GM23338 (cell line): ENCODE data around the gene BNC2. TPM values are rescaled to one million over a fixed set of nuclear protein-coding genes. Genes with fewer than 3 reads are reported as not detected.
A peak's percentile ranks its signal among the peaks of the same experiment; 100 is the strongest.

ENCODE experiments used
- ATAC-seq: fragments of 200-7000 bp; cut with Tn5 transposase; 3 replicates; pipeline ENCODE4 v1.9.1; 2020
- DNase-seq: peaks from one replicate; pipeline ENCODE4 v3.0.0-alpha.2; 2015; ENCODE audit warnings: low spot score
- H2AFZ ChIP-seq: fragments of 200-600 bp; sonication (generic); 2 replicates; pipeline ENCODE4 v1.8.0; 2016; ENCODE audit warnings: antibody characterized with exemption, mild to moderate bottlenecking, moderate library complexity
- H3F3A ChIP-seq: fragments of 200-600 bp; sonication (generic); replicated peaks from 2 replicates; pipeline ENCODE4 v1.8.0; 2017; ENCODE audit warnings: antibody characterized with exemption, mixed run types, low read depth
- H3K27ac ChIP-seq: fragments of 200-600 bp; sonication (generic); 2 replicates; pipeline ENCODE4 v1.6.1; 2016; ENCODE audit warnings: low read depth
- H3K27me3 ChIP-seq: fragments of 200-600 bp; sonication (generic); 2 replicates; pipeline ENCODE4 v1.8.0; 2016; ENCODE audit warnings: mild to moderate bottlenecking, mixed run types, moderate library complexity; ENCODE audit not compliant: insufficient read depth
- H3K36me3 ChIP-seq: fragments of 200-600 bp; sonication (generic); 2 replicates; pipeline ENCODE4 v1.8.0; 2016; ENCODE audit warnings: mild to moderate bottlenecking; ENCODE audit not compliant: insufficient read depth
- H3K4me1 ChIP-seq: fragments of 200-600 bp; sonication (generic); 2 replicates; pipeline ENCODE4 v1.8.0; 2016; ENCODE audit warnings: mild to moderate bottlenecking, moderate library complexity; ENCODE audit not compliant: insufficient read depth
- H3K4me2 ChIP-seq: fragments of 200-600 bp; sonication (generic); 2 replicates; pipeline ENCODE4 v1.7.1; 2017; ENCODE audit warnings: mixed run types
- H3K4me3 ChIP-seq: fragments of 200-600 bp; sonication (generic); 2 replicates; pipeline ENCODE4 v1.6.1; 2016; ENCODE audit warnings: mixed run types
- H3K79me2 ChIP-seq: fragments of 200-600 bp; sonication (generic); replicated peaks from 2 replicates; pipeline ENCODE4 v1.8.0; 2017; ENCODE audit warnings: mild to moderate bottlenecking; ENCODE audit not compliant: insufficient read depth
- H3K9me2 ChIP-seq: fragments of 200-600 bp; sonication (generic); 2 replicates; pipeline ENCODE4 v1.8.0; 2017; ENCODE audit not compliant: insufficient read depth
- H4K20me1 ChIP-seq: fragments of 200-600 bp; sonication (generic); replicated peaks from 2 replicates; pipeline ENCODE4 v1.8.0; 2017; ENCODE audit warnings: mild to moderate bottlenecking; ENCODE audit not compliant: insufficient read depth
- H3K27ac Mint-ChIP-seq: 2 replicates; pipeline ENCODE4 v1.8.0; 2020; ENCODE audit warnings: inconsistent platforms, mild to moderate bottlenecking, moderate library complexity, mixed read lengths
- H3K27me3 Mint-ChIP-seq: 3 replicates; pipeline ENCODE4 v1.8.0; 2022; ENCODE audit warnings: low read depth, mild to moderate bottlenecking, moderate library complexity, mixed read lengths, inconsistent platforms; ENCODE audit not compliant: insufficient read depth, poor library complexity
- H3K36me3 Mint-ChIP-seq: 3 replicates; pipeline ENCODE4 v1.8.0; 2021; ENCODE audit warnings: low read depth, mild to moderate bottlenecking, inconsistent platforms, moderate library complexity, mixed read lengths
- H3K4me1 Mint-ChIP-seq: 3 replicates; pipeline ENCODE4 v1.8.0; 2020; ENCODE audit warnings: mild to moderate bottlenecking, inconsistent platforms, mixed read lengths
- H3K4me3 Mint-ChIP-seq: 3 replicates; pipeline ENCODE4 v1.8.0; 2021; ENCODE audit warnings: moderate library complexity, mild to moderate bottlenecking, inconsistent platforms, mixed read lengths
- H3K9me3 Mint-ChIP-seq: 3 replicates; pipeline ENCODE4 v1.8.0; 2020; ENCODE audit warnings: moderate library complexity, mild to moderate bottlenecking, inconsistent platforms, mixed read lengths
- EZH2 ChIP-seq: fragments of 200-600 bp; sonication (generic); IDR thresholded peaks from one replicate; pipeline ENCODE4 v1.8.0; 2017; ENCODE audit warnings: antibody characterized with exemption, mild to moderate bottlenecking, low read depth; ENCODE audit not compliant: unreplicated experiment
- JUNB ChIP-seq: IDR thresholded peaks from one replicate; pipeline ENCODE4 v1.6.1; 2016; ENCODE audit warnings: antibody characterized with exemption; ENCODE audit not compliant: unreplicated experiment
- NANOG ChIP-seq: IDR thresholded peaks from 2 replicates; pipeline ENCODE4 v1.6.1; 2016; ENCODE audit warnings: antibody characterized with exemption, borderline replicate concordance
- STAT1 ChIP-seq: IDR thresholded peaks from one replicate; pipeline ENCODE4 v1.6.1; 2016; ENCODE audit warnings: antibody characterized with exemption; ENCODE audit not compliant: unreplicated experiment
- polyA plus RNA-seq: library from polyadenylated mRNA; unstranded; fragments of >200 nt; fragmentation: Nextera tagmentation; extraction: Ambion mirVana; gene quantifications from 2 replicates; pipeline ENCODE4 v1.2.1, GENCODE V29; 2016
- total RNA-seq: library from RNA; depleted of rRNA; stranded (reverse); fragments of >200 nt; shearing (Covaris generic); gene quantifications from 2 replicates; pipeline ENCODE4 v1.2.3, GENCODE V29; 2014
- TF ChIP-seq, protein P1 (sequence below): fragments of 250-450 bp; sonication (Bioruptor Pico); IDR thresholded peaks from 2 replicates; pipeline ENCODE4 v1.5.0; 2020; ENCODE audit warnings: mild to moderate bottlenecking, moderate library complexity
- TF ChIP-seq, protein P2 (sequence below), 2 experiments: fragments of 200-600 bp in 1 of 2; sonication (generic) in 1 of 2; conservative IDR thresholded peaks; 2 replicates each; pipeline versions ENCODE4 v1.5.1 to v1.6.1; 2016 to 2017; ENCODE audit warnings: antibody characterized with exemption in 2 of 2, low read depth in 2 of 2, mild to moderate bottlenecking in 2 of 2, moderate library complexity in 1 of 2

Gene BNC2
- total and polyA plus RNA-seq, 2 experiments from 2014 or later = 12.7 to 13.2 TPM

DNA sequence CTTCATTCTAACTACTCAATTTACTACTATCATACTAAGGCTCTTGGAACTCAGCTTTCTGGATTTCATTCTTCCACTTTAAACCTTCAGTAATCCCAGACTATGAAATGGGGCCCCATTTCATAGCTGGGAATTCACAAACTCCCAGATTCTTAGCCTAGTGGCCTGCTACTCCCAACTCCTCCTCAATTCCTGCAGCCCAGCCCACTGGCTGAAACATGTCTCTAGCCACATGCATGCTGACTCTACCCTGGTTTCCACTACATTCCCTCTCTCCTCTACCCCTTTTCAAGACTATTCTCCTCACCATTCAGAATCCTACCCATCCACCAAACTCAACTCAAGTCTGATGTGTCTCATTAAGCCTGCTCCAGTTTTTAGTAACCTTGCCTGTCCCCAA lies 370.6 kb downstream of the BNC2 start (continued):
- TF ChIP-seq, protein P1, sequence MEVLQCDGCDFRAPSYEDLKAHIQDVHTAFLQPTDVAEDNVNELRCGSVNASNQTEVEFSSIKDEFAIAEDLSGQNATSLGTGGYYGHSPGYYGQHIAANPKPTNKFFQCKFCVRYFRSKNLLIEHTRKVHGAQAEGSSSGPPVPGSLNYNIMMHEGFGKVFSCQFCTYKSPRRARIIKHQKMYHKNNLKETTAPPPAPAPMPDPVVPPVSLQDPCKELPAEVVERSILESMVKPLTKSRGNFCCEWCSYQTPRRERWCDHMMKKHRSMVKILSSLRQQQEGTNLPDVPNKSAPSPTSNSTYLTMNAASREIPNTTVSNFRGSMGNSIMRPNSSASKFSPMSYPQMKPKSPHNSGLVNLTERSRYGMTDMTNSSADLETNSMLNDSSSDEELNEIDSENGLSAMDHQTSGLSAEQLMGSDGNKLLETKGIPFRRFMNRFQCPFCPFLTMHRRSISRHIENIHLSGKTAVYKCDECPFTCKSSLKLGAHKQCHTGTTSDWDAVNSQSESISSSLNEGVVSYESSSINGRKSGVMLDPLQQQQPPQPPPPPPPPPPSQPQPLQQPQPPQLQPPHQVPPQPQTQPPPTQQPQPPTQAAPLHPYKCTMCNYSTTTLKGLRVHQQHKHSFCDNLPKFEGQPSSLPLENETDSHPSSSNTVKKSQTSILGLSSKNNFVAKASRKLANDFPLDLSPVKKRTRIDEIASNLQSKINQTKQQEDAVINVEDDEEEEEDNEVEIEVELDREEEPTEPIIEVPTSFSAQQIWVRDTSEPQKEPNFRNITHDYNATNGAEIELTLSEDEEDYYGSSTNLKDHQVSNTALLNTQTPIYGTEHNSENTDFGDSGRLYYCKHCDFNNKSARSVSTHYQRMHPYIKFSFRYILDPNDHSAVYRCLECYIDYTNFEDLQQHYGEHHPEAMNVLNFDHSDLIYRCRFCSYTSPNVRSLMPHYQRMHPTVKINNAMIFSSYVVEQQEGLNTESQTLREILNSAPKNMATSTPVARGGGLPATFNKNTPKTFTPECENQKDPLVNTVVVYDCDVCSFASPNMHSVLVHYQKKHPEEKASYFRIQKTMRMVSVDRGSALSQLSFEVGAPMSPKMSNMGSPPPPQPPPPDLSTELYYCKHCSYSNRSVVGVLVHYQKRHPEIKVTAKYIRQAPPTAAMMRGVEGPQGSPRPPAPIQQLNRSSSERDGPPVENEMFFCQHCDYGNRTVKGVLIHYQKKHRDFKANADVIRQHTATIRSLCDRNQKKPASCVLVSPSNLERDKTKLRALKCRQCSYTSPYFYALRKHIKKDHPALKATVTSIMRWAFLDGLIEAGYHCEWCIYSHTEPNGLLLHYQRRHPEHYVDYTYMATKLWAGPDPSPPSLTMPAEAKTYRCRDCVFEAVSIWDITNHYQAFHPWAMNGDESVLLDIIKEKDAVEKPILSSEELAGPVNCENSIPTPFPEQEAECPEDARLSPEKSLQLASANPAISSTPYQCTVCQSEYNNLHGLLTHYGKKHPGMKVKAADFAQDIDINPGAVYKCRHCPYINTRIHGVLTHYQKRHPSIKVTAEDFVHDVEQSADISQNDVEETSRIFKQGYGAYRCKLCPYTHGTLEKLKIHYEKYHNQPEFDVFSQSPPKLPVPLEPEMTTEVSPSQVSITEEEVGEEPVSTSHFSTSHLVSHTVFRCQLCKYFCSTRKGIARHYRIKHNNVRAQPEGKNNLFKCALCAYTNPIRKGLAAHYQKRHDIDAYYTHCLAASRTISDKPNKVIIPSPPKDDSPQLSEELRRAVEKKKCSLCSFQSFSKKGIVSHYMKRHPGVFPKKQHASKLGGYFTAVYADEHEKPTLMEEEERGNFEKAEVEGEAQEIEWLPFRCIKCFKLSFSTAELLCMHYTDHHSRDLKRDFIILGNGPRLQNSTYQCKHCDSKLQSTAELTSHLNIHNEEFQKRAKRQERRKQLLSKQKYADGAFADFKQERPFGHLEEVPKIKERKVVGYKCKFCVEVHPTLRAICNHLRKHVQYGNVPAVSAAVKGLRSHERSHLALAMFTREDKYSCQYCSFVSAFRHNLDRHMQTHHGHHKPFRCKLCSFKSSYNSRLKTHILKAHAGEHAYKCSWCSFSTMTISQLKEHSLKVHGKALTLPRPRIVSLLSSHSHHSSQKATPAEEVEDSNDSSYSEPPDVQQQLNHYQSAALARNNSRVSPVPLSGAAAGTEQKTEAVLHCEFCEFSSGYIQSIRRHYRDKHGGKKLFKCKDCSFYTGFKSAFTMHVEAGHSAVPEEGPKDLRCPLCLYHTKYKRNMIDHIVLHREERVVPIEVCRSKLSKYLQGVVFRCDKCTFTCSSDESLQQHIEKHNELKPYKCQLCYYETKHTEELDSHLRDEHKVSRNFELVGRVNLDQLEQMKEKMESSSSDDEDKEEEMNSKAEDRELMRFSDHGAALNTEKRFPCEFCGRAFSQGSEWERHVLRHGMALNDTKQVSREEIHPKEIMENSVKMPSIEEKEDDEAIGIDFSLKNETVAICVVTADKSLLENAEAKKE (CRISPR knock-in tag) = no peak
- TF ChIP-seq NANOG = no peak

DNA sequence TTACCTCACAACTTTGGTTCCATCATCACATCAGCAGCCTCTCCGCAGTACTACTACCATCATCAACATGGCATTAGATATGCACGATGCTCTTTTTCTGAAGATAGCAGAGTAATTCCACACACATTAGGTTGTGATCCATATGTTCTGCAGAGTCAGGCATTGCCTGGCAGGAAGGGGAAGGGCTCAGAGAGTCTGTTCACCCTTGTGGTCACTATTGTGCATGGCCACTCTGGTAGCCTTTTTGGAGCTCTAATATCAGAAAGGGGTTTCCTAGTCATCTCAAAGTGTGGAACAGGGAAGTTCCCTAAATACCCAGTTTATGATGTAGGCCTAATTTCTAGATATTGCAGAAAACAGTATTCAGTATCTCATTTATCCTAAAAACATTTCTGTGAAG lies 373.6 kb downstream of the BNC2 start:
- H3K36me3 ChIP-seq = no peaks in the 10 kb centered on the region
- H3K4me2 ChIP-seq = no peak overlapping the region
- no peaks in the 10 kb centered on the region for H3K79me2 ChIP-seq
- Mint-ChIP-seq H3K27me3 (no peaks in the 10 kb centered on the region), H3K4me1 (peaks cover 15% of the 10 kb centered on the region), H3K36me3 (peaks cover 3% of the 10 kb centered on the region; the same call in 1 of the 3 replicates), H3K4me3 (no peak overlapping the region), H3K9me3 (peaks cover 2% of the 10 kb centered on the region; the same call in 2 of the 3 replicates), H3K27ac (no peak overlapping the region)
- peaks cover 7% of the 10 kb centered on the region; the same call in 1 of the 2 replicates for H3K4me1 ChIP-seq
- ATAC-seq (peak; percentile 65), DNase-seq (peak; percentile 41)
- TF ChIP-seq, protein P2, sequence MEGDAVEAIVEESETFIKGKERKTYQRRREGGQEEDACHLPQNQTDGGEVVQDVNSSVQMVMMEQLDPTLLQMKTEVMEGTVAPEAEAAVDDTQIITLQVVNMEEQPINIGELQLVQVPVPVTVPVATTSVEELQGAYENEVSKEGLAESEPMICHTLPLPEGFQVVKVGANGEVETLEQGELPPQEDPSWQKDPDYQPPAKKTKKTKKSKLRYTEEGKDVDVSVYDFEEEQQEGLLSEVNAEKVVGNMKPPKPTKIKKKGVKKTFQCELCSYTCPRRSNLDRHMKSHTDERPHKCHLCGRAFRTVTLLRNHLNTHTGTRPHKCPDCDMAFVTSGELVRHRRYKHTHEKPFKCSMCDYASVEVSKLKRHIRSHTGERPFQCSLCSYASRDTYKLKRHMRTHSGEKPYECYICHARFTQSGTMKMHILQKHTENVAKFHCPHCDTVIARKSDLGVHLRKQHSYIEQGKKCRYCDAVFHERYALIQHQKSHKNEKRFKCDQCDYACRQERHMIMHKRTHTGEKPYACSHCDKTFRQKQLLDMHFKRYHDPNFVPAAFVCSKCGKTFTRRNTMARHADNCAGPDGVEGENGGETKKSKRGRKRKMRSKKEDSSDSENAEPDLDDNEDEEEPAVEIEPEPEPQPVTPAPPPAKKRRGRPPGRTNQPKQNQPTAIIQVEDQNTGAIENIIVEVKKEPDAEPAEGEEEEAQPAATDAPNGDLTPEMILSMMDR (conservative IDR thresholded peaks at IDR 0.05; ENCODE audit: low read depth in 2 of 2) = peak in 1 of 2 experiments; percentile 39; a peak in 2 of 4 replicates
- TF ChIP-seq JUNB (no peak), STAT1 (no peak), EZH2 (no peak)
- H4K20me1 ChIP-seq = no peaks in the 10 kb centered on the region
- H3K27me3 ChIP-seq = no peaks in the 10 kb centered on the region
- no peak overlapping the region for H3K27ac ChIP-seq
- H3K9me2 ChIP-seq = no peaks in the 10 kb centered on the region; the same call in 1 of the 2 replicates
- H3F3A ChIP-seq = no peaks in the 10 kb centered on the region
- no peak overlapping the region for H2AFZ ChIP-seq
- no peak overlapping the region for H3K4me3 ChIP-seq
